ENCODE data around the gene CEP295NL. TPM values are rescaled to one million over a fixed set of nuclear protein-coding genes. Genes with fewer than 3 reads are reported as not detected.
"Not testable (repeated sequence)": the region's sequence is repeated elsewhere in the genome, so short reads cannot be mapped to it uniquely, and the experiment has no call there.

CEP295NL gene
- total and polyA plus RNA-seq, 2 of the 8 experiments (the other 6 are each of a cell fraction or from before 2014, with no cell fraction given) = 0.06 to 2.0 TPM

DNA sequence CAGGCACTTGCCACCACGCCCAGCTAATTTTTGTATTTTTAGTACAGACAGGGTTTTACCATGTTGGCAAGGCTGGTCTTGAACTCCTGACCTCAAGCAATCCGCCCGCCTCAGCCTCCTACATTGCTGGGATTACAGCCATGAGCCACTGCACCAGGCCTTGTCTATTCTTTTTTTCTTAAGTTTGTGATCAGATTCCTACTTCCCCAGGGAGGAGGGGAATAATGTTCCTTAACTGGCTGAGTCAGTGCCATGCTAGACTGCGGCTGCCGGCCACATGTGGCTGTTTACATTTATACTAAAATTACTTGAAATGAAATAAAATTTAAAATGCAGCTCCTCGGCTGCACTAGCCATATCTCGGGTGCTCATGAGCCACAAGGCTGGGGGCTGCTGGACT lies 34.6 kb downstream of the CEP295NL start (continued):
- TF ChIP-seq FOSL1 (IDR thresholded peaks at IDR 0.05; ENCODE audit: insufficient read depth, low read depth, low read length) (no peak), KDM5A (IDR thresholded peaks at IDR 0.05; ENCODE audit: low read length) (no peak), JUN (IDR thresholded peaks at IDR 0.05; ENCODE audit: low read depth, low read length) (no peak)
- TF ChIP-seq, protein P1, sequence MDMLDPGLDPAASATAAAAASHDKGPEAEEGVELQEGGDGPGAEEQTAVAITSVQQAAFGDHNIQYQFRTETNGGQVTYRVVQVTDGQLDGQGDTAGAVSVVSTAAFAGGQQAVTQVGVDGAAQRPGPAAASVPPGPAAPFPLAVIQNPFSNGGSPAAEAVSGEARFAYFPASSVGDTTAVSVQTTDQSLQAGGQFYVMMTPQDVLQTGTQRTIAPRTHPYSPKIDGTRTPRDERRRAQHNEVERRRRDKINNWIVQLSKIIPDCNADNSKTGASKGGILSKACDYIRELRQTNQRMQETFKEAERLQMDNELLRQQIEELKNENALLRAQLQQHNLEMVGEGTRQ (IDR thresholded peaks at IDR 0.05; ENCODE audit: low read length) = no peak

DNA sequence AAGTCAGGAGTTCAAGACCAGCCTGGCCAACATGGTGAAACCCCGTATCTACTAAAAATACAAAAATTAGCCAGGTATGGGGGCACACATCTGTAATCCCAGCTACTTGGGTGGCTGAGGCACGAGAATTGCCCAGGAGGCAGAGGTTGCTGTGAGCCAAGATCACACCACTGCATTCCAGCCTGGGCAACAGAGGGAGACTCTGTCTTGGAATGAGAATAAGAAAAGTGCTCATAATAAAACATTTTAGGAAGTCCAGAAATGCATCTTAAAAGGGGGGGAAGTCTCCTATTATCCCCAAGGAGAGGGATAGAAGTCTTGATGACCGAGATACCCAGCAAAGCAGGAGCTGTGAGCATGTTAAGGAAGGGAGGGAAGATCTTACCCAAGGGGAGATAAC lies 36.0 kb downstream of the CEP295NL start:
- H3K14ac ChIP-seq (ENCODE audit: insufficient read length) = not testable (repeated sequence)
- 0 out of 2 replicates have a peak overlapping the region, but pooled peaks have one; percentile 16 for H2BK5ac ChIP-seq (ENCODE audit: low read depth, low read length)
- 87% methylated on average over 3 of the region's 3 CpGs; no CpG with 5 or more reads in 1 of the 2 experiments for WGBS, 2 experiments (ENCODE audit: extremely low coverage in 1 of 2, insufficient coverage in 1 of 2, insufficient read length in 1 of 2, insufficient replicate concordance in 2 of 2, low coverage in 1 of 2, low lambda C conversion rate in 2 of 2, missing lambda C conversion rate in 1 of 2)

More for the DNA sequence above, 36.0 kb downstream of the CEP295NL start:
- H3K27ac ChIP-seq (ENCODE audit: low read depth, low read length); H2BK20ac ChIP-seq (ENCODE audit: low read length); H3K18ac ChIP-seq (ENCODE audit: extremely low read depth, low read length); DNase-seq (ENCODE audit: low read depth in 1 of 2, low spot score in 2 of 2); FAIRE-seq; H3K4me2 ChIP-seq (ENCODE audit: insufficient read depth in 1 of 2, low read depth in 2 of 2, low read length in 2 of 2); H2BK12ac ChIP-seq (ENCODE audit: low read depth, low read length); H3K4me3 ChIP-seq (ENCODE audit: extremely low read depth in 1 of 4, insufficient read depth in 2 of 4, low read depth in 3 of 4, low read length in 4 of 4); H3K79me1 ChIP-seq (ENCODE audit: low read depth, low read length); H3K23me2 ChIP-seq (ENCODE audit: low read depth, low read length); H4K5ac ChIP-seq (ENCODE audit: insufficient read length, low read depth, low read length); H2AK5ac ChIP-seq (ENCODE audit: low read depth, low read length); H3K23ac ChIP-seq (ENCODE audit: insufficient read length); H3K4ac ChIP-seq (replicated peaks; ENCODE audit: insufficient read length, low read depth, low read length); H3K9me3 ChIP-seq (ENCODE audit: insufficient read depth in 2 of 2, low read depth in 1 of 2, low read length in 1 of 2); H3K4me1 ChIP-seq (replicated peaks in 1 of 4; ENCODE audit: control insufficient read depth in 3 of 4, insufficient read depth in 4 of 4, low read length in 3 of 4); H3K27me3 ChIP-seq (replicated peaks in 1 of 4; ENCODE audit: control insufficient read depth in 3 of 4, extremely low read depth in 1 of 4, insufficient read depth in 3 of 4, low read length in 3 of 4); H3K56ac ChIP-seq (replicated peaks; ENCODE audit: insufficient read length, low read depth, low read length); H4K20me1 ChIP-seq (replicated peaks in 1 of 2; ENCODE audit: control insufficient read depth in 1 of 2, insufficient read depth in 2 of 2, low read length in 2 of 2); H2BK120ac ChIP-seq (replicated peaks; ENCODE audit: low read depth, low read length); H4K8ac ChIP-seq (ENCODE audit: extremely low read depth, insufficient read depth, low read length); H3K79me2 ChIP-seq (ENCODE audit: control insufficient read depth in 1 of 2, insufficient read depth in 2 of 2, low read length in 2 of 2); H2AFZ ChIP-seq (ENCODE audit: low read length); H2BK15ac ChIP-seq (ENCODE audit: low read length); H3K36me3 ChIP-seq (ENCODE audit: control insufficient read depth in 2 of 4, insufficient read depth in 4 of 4, low read length in 3 of 4); H4K91ac ChIP-seq (replicated peaks; ENCODE audit: insufficient read length, low read length): not testable (repeated sequence)
- H3K9ac ChIP-seq (replicated peaks in 1 of 4; ENCODE audit: extremely low read depth in 1 of 4, low read depth in 3 of 4, low read length in 3 of 4) = 0 out of 7 replicates have a peak overlapping the region, but pooled peaks of 1 of the 4 experiments have one; percentile 39
- CTCF ChIA-PET (ENCODE audit: partially characterized antibody) = interaction anchor here (0.9 to 4.7 kb wide), 12 partner anchors 9 to 136 kb away, joined by 3 to 46 read pairs (median 7); no protein-coding TSS in a partner anchor
- POLR2A ChIA-PET (ENCODE audit: partially characterized antibody) = interaction anchor here (0.6 to 1.7 kb wide), 2 partner anchors 27 to 509 kb away, joined by 3 to 4 read pairs; no protein-coding TSS in a partner anchor

Data from H1 (cell line).